GM21576 (cell line): ENCODE measurements around the gene AQP11.
"Not testable (repeated sequence)": the region's sequence is repeated elsewhere in the genome, so short reads cannot be mapped to it uniquely, and the experiment has no call there.

Experiments
- ATAC-seq: cut with Tn5 transposase; IDR thresholded peaks from one replicate; pipeline ENCODE4 v1.9.1; 2021; ENCODE audit warnings: mild to moderate bottlenecking, moderate library complexity; ENCODE audit not compliant: unreplicated experiment

Gene AQP11, protein sequence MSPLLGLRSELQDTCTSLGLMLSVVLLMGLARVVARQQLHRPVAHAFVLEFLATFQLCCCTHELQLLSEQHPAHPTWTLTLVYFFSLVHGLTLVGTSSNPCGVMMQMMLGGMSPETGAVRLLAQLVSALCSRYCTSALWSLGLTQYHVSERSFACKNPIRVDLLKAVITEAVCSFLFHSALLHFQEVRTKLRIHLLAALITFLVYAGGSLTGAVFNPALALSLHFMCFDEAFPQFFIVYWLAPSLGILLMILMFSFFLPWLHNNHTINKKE

DNA sequence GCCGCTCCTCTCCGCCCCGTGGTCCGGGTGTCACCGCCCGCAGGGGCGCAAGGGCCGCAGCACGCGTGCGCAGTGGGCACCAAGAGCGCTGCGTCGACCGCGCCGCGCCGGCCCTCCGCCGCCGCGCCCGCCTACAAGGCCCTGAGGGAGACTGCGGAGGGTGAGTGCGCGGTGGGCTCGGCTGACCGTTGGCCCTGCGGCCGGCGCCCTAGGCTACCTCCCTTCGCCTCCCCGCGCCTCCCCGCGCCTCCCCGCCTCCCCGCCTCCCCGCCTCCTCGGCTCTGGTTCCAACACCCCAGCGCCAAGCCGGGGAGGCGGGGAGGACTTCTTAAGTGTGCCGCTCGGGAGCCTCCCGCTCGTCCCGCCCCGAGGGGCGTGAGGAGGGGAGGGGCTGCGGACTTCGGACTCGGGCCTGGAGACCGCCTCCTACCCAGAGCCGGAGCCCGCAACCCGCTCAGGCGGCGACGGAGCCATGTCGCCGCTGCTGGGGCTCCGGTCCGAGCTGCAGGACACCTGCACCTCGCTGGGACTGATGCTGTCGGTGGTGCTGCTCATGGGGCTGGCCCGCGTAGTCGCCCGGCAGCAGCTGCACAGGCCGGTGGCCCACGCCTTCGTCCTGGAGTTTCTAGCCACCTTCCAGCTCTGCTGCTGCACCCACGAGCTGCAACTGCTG is at the start of gene AQP11:
Gene AQP11, plus strand, starts transcription at position 433 of the 673 bp plus-strand sequence. Its CDS starts 40 bp downstream, at position 473.
- ATAC-seq = peak; percentile 84

DNA sequence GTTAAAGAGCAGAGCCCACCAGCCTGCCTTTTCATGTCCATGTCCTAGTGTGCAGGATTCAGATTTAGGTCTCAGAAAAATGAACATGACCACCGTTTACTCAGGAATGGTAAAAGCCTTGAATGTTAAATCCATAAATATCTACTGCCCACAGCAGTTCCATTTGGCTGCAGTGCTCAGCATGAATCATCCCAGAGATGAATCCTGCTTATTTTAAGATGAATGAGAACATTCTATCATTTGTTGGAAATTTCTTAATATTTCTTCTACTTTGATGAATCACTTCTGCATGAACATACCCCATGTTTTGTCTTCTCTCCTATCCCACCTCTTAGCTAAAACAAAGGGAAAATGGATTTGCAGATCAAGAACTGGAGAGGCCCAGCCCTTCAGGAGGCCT is 47.5 kb upstream of the AQP11 start:
- ATAC-seq = no peak

DNA sequence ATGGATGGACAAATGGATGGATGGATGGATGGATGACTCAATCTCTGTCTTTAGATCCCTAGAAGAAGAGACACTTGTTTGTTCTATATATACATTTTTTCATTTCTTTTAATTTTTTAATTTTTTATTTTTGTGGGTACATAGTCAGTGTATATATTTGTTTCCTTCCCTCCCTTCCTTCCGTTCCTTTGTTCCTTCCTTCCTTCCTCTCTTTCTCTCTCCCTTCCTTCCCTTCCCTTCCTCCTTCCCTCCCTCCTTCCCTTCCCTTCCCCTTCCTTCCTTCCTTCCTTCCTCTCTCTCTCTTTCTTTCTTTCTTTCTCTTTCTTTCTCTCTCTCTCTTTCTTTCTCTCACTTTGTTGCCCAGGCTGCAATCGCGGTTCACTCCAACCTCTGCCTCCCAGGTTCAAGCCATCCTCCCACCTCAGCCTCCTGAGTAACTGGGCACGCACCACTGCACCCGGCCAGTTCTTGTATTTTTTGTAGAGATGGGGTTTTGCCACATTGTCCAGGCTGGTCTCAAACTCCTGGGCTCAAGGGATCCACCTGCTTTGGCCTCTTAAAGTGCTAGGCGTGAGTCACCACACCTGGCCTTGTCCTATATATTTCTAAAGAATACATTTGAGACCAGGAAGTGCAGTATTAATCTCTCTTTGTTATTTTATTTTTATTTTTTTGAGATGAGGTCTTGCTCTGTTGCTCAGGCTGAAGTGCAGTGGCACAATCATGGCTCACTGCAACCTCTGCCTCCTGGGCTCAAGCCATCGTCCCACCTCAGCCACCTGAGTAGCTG is 42.5 kb upstream of the AQP11 start:
- no peak for ATAC-seq

DNA sequence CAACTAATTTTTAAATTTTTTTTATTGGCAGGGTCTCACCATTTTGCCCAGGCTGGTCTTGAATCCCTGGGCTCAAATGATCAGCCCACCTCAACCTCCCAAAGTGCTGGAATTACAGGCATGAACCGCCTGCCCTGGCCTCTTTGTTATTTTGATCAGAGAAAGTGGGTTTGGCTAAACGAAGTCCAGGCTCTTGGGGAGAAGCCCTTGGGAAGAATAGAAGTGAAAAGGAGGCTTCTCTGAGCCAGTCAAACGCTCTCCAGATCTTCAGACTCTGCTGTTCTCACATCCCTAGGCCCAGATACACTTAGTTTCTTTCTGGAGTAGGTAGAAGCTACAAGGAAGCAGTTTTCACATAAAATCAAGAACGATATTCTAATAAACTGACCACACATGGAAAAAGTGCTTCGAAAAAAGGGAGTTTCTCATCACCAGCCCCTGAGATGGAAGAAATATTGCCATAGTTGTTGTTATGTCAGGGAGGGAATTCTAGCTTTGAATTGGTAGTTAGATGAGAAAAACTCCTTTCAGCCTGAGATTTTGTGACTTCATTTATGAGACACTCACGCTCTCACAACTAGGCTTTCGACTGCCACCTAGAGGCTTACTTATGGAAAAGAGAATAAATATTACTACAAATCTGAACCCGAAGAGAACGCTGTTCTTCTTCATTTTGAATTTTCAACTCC is 41.7 kb upstream of the AQP11 start:
- no peak for ATAC-seq

DNA sequence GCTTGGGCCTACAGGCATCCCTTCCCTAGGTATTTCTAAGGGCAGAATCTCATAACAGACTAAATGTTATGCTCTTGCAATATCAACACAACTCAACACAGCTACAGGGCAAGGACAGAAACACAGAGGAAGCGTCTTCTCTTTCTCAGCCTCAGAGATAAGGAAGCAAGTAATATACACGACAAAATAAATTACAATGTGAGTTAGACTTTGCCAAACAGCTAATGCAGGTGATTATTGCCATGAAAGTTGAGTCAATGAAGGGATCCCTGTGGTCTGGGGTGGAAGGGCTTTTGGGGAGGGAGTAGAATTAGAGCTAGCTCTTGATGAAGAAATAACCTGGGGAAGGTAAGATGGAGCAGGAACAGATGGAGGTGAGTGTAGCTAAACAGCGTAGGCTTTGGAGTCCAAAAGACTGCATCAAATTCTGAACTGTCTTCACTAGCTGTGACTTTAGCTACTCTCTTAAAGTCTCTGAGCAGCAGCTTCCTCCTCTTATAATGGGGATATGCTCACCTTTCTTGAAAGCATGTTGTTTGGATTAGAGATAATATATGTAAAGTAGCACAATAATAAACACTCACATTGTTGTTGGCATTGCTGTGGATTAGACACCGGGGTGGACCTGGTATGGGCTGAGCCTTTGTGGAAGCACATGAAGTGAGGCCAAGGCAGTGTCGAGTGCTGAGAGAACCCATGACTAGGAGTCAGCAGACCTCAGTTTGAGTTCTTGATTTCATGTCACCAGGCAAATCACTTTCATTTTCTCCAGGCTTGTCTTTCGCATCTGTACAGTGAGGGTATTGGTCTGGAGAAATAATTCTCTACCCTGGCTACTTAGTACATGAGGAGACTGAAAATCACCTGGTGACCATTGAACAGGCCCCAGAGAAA is 41.0 kb upstream of the AQP11 start:
- ATAC-seq = no peak

DNA sequence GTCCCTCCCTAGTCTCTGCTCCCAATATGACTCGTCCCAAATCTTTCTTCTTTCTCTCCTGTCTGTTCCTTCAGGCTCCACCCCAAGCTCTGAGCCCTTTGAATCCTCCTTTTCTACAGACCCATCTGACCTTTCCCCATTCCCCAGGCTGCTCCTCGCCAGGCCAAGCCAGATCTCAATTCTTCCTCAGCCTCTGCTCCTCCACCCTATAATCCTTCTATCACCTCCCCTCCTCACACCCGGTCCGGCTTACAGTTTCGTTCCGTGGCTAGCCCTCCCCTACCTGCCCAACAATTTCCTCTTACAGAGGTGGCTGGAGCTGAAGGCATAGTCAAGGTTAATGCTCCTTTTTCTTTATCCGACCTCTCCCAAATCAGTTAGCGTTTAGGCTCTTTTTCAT is 38.3 kb upstream of the AQP11 start:
- ATAC-seq = not testable (repeated sequence)

DNA sequence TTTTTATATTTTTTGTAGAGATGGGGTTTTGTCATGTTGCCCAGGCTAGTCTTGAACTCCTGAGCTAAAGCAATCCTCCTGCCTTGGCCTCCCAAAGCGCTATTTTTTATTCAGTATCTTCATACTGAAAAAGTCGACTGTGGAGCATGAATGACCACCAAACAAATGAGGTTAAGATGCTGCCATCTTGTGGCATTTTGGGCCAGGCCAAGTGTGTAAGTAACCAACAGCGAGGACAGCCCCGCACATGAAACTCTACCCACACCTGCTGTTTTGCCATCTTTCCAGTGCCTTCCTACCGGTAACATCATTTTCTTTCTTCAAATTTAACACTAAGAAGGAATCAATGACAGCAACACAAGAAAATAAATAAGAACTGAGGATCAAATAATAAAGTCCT is 32.2 kb upstream of the AQP11 start:
- no peak for ATAC-seq

DNA sequence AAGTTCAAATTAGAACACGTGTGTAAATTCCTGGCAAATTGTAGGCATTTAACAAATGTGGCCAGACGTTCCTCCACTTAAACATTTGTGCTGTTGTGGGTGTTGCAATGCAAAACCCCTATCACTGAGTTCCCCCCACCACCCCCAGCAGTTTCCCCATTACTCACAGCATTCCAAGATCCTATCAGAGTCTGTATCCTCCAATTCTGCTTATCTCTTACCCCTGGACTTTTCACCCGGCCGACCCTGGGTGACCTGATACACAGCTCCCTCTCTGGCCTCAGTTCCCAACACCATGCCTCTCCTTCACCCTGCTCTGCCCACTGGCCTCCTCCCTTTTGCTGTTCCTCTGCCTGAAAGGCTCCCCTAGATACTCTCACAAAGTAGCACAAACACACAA is 31.4 kb upstream of the AQP11 start:
- no peak for ATAC-seq

DNA sequence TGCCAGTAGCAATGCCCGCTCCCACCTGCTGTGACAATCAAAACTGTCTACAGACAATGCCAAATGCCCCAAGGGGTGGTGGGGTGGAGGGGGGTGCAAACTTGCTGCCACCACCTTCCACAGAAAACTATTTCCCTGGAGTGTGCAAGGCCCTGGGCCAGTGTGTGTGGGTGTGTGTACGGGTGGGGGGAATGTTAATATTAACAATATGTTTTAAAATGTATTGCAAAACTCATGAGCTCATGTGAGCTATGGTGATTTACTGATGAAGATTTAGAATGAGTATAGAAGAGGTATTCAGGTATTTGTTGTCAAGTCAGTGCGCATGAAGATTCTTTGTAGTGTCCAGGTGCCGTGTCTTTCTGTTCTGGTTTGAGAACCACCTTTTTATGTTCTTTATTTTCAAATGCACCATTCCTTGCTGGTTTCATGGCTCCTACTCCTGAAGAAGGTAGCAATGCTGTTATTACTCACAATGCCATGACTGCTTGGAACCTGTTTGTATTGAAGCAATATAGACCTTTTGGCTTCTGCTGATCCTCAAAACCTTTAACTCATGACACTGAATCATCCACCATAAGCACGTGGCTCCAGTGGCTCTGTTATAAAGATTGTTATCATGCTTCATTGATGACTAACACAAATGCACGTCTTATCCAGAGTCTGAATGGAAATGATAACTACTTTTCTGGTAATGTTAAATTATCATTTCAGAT is 29.9 kb upstream of the AQP11 start:
- no peak for ATAC-seq

DNA sequence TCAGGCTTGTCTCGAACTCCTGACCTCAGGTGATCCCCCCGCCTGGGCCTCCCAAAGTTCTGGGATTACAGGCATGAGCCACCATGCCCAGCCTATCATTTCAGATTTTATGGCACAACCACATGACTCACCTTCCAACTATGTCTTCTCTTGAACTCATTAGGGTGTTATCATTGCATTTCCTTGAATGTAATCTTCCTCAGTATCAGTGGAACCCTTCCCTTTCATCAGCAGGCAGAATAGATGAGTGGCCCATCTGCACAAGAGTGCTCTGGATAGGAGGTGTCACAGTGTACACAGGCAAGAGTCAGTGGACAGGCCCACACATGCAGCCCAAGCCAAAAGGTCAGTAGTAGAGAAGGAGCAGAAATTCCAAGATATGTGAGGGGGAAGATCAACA is 29.1 kb upstream of the AQP11 start:
- no peak for ATAC-seq

DNA sequence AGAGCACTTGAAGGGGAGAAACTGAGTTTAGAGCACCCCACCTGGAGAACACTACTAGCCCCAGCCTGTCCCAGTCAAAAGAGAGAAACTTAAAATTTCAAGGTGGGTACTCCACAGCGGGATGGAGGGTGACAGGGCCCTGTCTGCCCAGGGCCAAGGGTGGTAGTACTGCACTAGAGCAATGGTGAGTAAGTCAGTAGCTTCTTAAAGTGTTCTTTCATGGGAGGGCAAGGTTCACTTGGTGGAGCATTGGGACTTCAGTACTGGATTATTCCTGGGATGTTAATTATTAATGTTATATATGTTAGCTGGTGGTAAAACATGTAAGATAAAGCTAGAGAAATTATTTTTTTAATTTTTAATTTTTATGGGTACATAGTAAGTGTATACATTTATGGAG is 28.5 kb upstream of the AQP11 start:
- no peak for ATAC-seq

DNA sequence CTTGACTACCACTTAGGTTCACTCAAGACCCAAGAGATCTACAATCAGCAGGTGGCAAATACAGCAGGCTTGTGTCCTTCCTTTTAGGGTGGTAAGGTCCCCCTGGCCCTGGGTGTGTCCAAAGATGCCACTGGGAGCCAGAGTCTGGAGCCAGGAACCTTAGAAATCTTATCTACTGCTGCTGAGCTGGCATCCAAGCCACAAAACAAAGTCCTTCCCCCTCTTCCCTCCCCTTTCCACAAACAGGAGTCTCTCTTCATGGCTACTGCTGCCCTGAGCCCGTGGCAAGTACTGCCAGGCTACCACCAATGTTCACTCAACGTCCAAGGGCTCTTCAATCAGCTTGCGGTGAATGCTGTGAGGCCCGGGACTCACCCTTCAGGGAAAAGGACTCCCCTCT is 21.4 kb upstream of the AQP11 start:
- no peak for ATAC-seq

DNA sequence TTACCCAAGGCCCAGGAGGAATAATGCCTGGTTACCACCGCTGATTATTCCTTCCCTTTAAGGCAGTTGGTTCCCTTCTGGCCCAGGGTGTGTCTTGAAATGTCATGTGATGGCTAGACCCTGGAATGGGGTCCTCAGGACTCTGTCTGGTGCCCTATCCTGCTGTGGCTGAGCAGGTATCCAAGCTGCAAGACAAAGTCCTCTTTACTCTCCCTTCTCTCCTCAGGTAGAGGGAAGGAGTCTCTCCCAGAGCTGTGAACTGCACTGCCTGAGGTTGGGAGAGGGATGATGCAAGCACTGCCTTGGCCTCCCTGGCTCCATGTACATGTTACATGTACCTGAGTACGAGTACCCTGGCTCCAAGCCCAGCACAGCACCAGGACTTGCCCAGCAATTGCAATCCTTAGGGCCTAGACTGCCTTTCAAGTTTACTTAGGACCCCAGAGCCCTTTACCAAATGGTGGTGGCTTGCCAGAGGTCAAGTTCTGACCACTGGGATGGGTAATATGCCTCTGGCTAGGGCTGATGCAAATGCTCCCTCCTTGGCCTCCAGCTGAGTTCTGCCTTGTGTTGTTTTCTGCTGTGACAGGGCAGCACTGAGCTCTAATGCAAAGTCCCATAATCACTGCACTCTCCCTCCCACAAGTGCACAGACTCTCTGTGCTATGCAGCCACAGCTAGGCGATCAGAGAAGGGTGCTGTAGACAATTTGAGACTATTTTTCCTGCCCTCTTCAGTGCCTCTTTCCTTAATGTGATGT is 20.7 kb upstream of the AQP11 start:
- ATAC-seq = no peak

DNA sequence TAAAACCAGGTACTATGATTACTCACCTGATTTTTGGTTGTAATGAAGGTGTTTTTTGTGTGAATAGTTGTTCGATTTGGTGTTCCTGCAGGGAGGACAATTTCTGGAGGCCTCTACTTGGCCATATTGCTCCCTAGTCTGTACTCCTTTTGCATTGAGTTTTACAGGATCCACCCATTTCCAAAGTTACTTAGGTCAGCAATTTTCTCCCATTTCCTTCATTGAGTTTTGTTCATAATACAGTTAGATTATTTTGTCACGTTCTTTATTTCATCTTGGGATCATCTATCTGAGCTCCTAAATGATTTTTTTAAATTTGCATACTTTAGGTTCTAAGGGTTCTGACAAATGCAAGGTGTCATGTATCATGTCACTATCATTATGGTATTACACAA is 20.1 kb upstream of the AQP11 start:
- ATAC-seq = no peak

DNA sequence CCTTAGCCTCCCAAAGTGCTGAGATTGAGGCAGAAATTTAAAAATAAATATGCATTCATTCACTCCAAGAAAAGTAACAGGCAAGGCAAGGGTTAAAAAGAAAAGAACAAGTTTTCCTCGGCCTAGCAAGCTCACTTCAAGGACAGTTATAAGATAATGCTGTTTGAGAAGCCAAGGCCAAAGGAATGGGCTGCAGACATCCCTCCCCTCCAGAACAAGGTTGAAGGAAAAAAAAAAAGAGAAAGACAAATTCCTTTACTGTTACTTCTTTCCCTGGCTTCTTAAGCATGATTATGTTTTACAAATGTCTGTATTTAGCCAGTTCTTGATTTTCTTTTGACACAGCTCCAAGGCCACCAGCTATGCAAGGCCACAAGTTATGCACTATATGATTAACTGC is 18.9 kb upstream of the AQP11 start:
- ATAC-seq = not testable (repeated sequence)

DNA sequence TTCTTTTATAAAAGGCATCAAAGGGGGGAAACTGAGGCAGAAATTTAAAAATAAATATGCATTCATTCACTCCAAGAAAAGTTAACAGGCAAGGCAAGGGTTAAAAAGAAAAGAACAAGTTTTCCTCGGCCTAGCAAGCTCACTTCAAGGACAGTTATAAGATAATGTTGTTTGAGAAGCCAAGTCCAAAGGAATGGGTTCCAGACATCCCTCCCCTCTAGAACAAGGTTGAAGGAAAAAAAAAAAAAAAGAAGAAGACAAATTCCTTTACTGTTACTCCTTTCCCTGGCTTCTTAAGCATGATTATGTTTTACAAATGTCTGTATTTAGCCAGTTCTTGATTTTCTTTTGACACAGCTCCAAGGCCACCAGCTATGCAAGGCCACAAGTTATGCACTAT is 14.3 kb upstream of the AQP11 start:
- ATAC-seq = not testable (repeated sequence)

DNA sequence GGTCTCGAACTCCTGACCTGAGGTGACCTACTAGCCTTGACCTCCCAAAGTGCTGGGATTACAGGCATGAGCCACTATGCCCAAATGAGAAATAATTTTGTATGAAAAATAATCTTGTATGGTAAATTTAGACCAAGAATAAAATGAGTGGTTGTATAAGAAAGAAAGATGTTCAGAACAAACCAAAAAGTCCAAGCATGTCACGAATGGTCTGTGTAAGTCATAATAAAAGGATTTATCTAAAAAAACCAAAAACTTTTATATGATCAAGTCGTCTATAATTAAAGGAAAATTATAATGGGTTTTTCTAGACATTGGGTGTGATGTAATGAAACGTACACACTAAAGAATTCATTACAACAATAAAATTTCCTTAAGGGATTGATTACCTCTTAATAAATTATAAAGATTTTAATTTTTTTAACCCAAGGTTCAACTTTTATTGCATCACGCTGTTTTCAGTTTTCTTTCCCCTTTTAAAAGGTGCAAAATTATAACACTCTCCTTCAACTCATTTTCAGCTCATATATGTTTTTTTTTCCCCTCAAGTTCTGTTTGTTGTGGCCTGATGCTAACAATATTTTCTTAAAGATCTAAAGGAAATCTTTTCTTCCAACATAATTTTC is 8.9 kb upstream of the AQP11 start:
- no peak for ATAC-seq

DNA sequence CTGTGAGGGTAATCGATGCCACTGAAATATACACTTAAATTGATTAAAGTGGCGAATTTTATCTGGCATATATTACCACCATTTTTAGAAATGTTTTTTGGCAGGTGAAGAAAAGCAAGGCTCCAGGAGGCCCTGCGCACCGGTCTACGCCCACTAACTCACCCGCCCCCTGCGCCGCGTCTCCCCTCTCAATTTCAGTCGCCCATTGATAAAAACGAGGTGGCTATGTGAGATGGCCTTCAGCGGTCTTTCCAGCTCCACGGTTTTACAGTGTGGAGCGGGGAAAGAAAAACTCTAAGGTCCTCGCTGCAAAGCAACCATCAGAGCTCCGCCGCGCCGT is 602 bp upstream of the AQP11 start:
- peak; percentile 18 for ATAC-seq
